HepG2 (cell line): ENCODE data around the gene IL4I1. TPM values are rescaled to one million over a fixed set of nuclear protein-coding genes. Genes with fewer than 3 reads are reported as not detected.

Experiments
- AGO1 ChIP-seq: fragments of 200-400 bp; formaldehyde crosslinking; IDR thresholded peaks from 2 replicates; pipeline ENCODE4 v1.6.1; 2017; ENCODE audit warnings: mild to moderate bottlenecking, low read depth, low read length, moderate library complexity; ENCODE audit not compliant: poor library complexity, severe bottlenecking
- FOSL2 ChIP-seq: sonication (generic); formaldehyde crosslinking; IDR thresholded peaks from 2 replicates; pipeline ENCODE4 v1.4.0; 2020; ENCODE audit warnings: missing genetic modification reagents
- KDM3A ChIP-seq: IDR thresholded peaks from 2 replicates; pipeline ENCODE4 v1.6.1; 2018; ENCODE audit warnings: low read depth, missing compliant biosample characterization
- MATR3 ChIP-seq: sonication (generic); formaldehyde crosslinking; IDR thresholded peaks from 2 replicates; pipeline ENCODE4 v1.4.0; 2020; ENCODE audit warnings: missing genetic modification reagents
- NFAT5 ChIP-seq: sonication (generic); formaldehyde crosslinking; IDR thresholded peaks from 2 replicates; pipeline ENCODE4 v1.4.0; 2020; ENCODE audit warnings: missing genetic modification reagents
- PLSCR1 ChIP-seq: sonication (generic); formaldehyde crosslinking; IDR thresholded peaks from 2 replicates; pipeline ENCODE4 v1.5.0; 2020; ENCODE audit warnings: missing genetic modification reagents, mild to moderate bottlenecking, borderline replicate concordance
- PRPF4 ChIP-seq: fragments of 200-400 bp; formaldehyde crosslinking; IDR thresholded peaks from 2 replicates; pipeline ENCODE4 v1.6.1; 2016; ENCODE audit warnings: low read length, low read depth; ENCODE audit not compliant: poor library complexity, severe bottlenecking
- RNF219 ChIP-seq: sonication (generic); formaldehyde crosslinking; IDR thresholded peaks from 2 replicates; pipeline ENCODE4 v1.5.0; 2020; ENCODE audit warnings: mild to moderate bottlenecking, missing genetic modification reagents
- SNAPC5 ChIP-seq: sonication (generic); formaldehyde crosslinking; IDR thresholded peaks from 2 replicates; pipeline ENCODE4 v1.8.1; 2023; ENCODE audit warnings: mild to moderate bottlenecking, missing genetic modification reagents, borderline replicate concordance
- SPEN ChIP-seq: sonication (generic); formaldehyde crosslinking; IDR thresholded peaks from 2 replicates; pipeline ENCODE4 v1.5.1; 2020; ENCODE audit warnings: low read depth, mild to moderate bottlenecking, missing genetic modification reagents
- ZNF142 ChIP-seq: sonication (generic); formaldehyde crosslinking; IDR thresholded peaks from 2 replicates; pipeline ENCODE4 v1.4.0; 2020; ENCODE audit warnings: missing genetic modification reagents
- ZNF567 ChIP-seq: sonication (generic); formaldehyde crosslinking; IDR thresholded peaks from 2 replicates; pipeline ENCODE4 v1.8.1; 2023; ENCODE audit warnings: mild to moderate bottlenecking, missing genetic modification reagents, borderline replicate concordance
- ZNF768 ChIP-seq: sonication (generic); formaldehyde crosslinking; IDR thresholded peaks from 2 replicates; pipeline ENCODE4 v1.4.0; 2020; ENCODE audit warnings: missing genetic modification reagents
- polyA plus RNA-seq, 8 experiments: library from polyadenylated mRNA; depleted of rRNA in 3 of 8; stranded (reverse) in 7 of 8; unstranded in 1 of 8; fragments of >200 nt; fragmentation: Illumina TruSeq in 4 of 8; extraction: Trizol in 4 of 8; gene quantifications; 2 replicates each; pipeline versions ENCODE4 v1.2.1 to v1.2.3, GENCODE V29; 2011 to 2016; ENCODE audit warnings: low read depth in 4 of 8, missing spikeins in 1 of 8, mixed read lengths in 1 of 8; ENCODE audit not compliant: insufficient read depth in 1 of 8
- total RNA-seq, 5 experiments: library from RNA; depleted of rRNA; stranded (reverse); fragments of >200 nt; fragmentation: Illumina TruSeq; extraction: Trizol; gene quantifications; 2 replicates each; pipeline ENCODE4 v1.2.3, GENCODE V29; 2016; ENCODE audit warnings: low read depth in 1 of 5

The IL4I1 gene
- total and polyA plus RNA-seq, 2 of the 13 experiments (the other 11 are each of a cell fraction or from before 2014, with no cell fraction given): not detected

- TF ChIP-seq ZNF142 (no peak), KDM3A (peak; percentile 63; the same call in 1 of the 2 replicates), ZNF768 (0 out of 2 replicates have a peak, but pooled peaks have one; percentile 52), MATR3 (no peak), AGO1 (no peak), PLSCR1 (CRISPR knock-in tag) (no peak), SNAPC5 (CRISPR knock-in tag) (no peak), FOSL2 (peak; percentile 48; the same call in 1 of the 2 replicates), PRPF4 (no peak), SPEN (CRISPR knock-in tag) (peak; percentile 92), RNF219 (CRISPR knock-in tag) (no peak), NFAT5 (CRISPR knock-in tag) (no peak), ZNF567 (CRISPR knock-in tag) (peak; percentile 82; the same call in 1 of the 2 replicates)
Observed at GRCh38 chr19:49866933-49867782, 29.5 kb downstream of the IL4I1 start, which contains the start of gene PNKP (continued).
